GM12878 (cell line): ENCODE data around the gene RSBN1L. TPM values are rescaled to one million over a fixed set of nuclear protein-coding genes. Genes with fewer than 3 reads are reported as not detected.

Experiments
- ATAC-seq: fragments of 200-7000 bp; cut with Tn5 transposase; 3 replicates; pipeline ENCODE4 v1.9.1; 2020; ENCODE audit warnings: mild to moderate bottlenecking, moderate library complexity
- BruUV-seq: library from RNA; stranded (reverse); fragments of 400-500 nt; replicated peaks from 2 replicates; lab custom pipeline; 2021; lab: Mats Ljungman, UMichigan
- CTCF ChIA-PET: fragments of 300-600 bp; sonication (Branson Sonifier 250); formaldehyde crosslinking; extraction: SDS; loops from one replicate; lab custom pipeline; 2021; ENCODE audit warnings: inconsistent platforms; lab: Yijun Ruan, JAX
- POLR2A ChIA-PET: fragments of 350-600 bp; formaldehyde crosslinking; extraction: SDS; loops from one replicate; lab custom pipeline; 2021; ENCODE audit warnings: inconsistent platforms; lab: Charles Lee
- RAD21 ChIA-PET: fragments of 300-600 bp; sonication (Branson Sonifier 250); formaldehyde crosslinking; loops from one replicate; lab custom pipeline; 2023; ENCODE audit warnings: antibody characterized with exemption; ENCODE audit not compliant: unreplicated experiment; lab: Charles Lee
- SMC1A ChIA-PET: fragments of 300-600 bp; sonication (Branson Sonifier 250); formaldehyde crosslinking; loops from one replicate; lab custom pipeline; 2023; ENCODE audit not compliant: unreplicated experiment, uncharacterized antibody; lab: Charles Lee
- DNase-seq: peaks from one replicate; pipeline ENCODE4 v3.0.0-alpha.2; 2011; ENCODE audit warnings: low read depth, low spot score
- FAIRE-seq: peaks from 3 replicates; lab custom pipeline; 2011; peaks lifted over from hg19 to GRCh38; lab: Jason Lieb, UNC
- H2AFZ ChIP-seq: 2 replicates; pipeline ENCODE4 v1.6.0; 2011; ENCODE audit warnings: low read depth, low read length, control low read depth; ENCODE audit not compliant: control insufficient read depth
- H3K27ac ChIP-seq: 2 replicates; pipeline ENCODE4 v1.5.1; 2011; ENCODE audit warnings: control low read depth; ENCODE audit not compliant: control insufficient read depth, insufficient read depth
- H3K27me3 ChIP-seq, 2 experiments: replicated peaks in 1 of 2; 2 replicates each; pipeline versions ENCODE4 v1.6.0 to v1.6.1; 2011; ENCODE audit warnings: low read length in 1 of 2; ENCODE audit not compliant: control insufficient read depth in 2 of 2, insufficient read depth in 2 of 2
- H3K36me3 ChIP-seq, 2 experiments: 2 replicates each; pipeline ENCODE4 v1.5.1; 2011; ENCODE audit warnings: low read length in 1 of 2; ENCODE audit not compliant: control insufficient read depth in 2 of 2, insufficient read depth in 2 of 2
- H3K4me1 ChIP-seq: 2 replicates; pipeline ENCODE4 v1.6.1; 2011; ENCODE audit warnings: mild to moderate bottlenecking, low read length, moderate library complexity, mixed read lengths; ENCODE audit not compliant: control insufficient read depth, insufficient read depth
- H3K4me2 ChIP-seq: 2 replicates; pipeline ENCODE4 v1.6.0; 2011; ENCODE audit warnings: control low read depth; ENCODE audit not compliant: control insufficient read depth, insufficient read depth
- H3K4me3 ChIP-seq: fragments of 200-600 bp; sonication (generic); 2 replicates; pipeline ENCODE4 v1.5.1; 2016
- H3K79me2 ChIP-seq: 2 replicates; pipeline ENCODE4 v1.6.0; 2011; ENCODE audit warnings: low read length; ENCODE audit not compliant: control insufficient read depth, insufficient read depth
- H3K9ac ChIP-seq: 2 replicates; pipeline ENCODE4 v1.8.0; 2011; ENCODE audit warnings: low read length, control low read depth, mixed read lengths; ENCODE audit not compliant: control insufficient read depth, insufficient read depth
- H3K9me3 ChIP-seq: replicated peaks from 3 replicates; pipeline ENCODE4 v1.5.1; 2011; ENCODE audit warnings: mild to moderate bottlenecking, low read length; ENCODE audit not compliant: control insufficient read depth, insufficient read depth
- H4K20me1 ChIP-seq: 2 replicates; pipeline ENCODE4 v1.6.0; 2011; ENCODE audit not compliant: control insufficient read depth, insufficient read depth
- ATF7 ChIP-seq: fragments of 450-650 bp; IDR thresholded peaks from 2 replicates; pipeline ENCODE4 v1.6.1; 2016; ENCODE audit warnings: low read depth, mild to moderate bottlenecking
- BCL11A ChIP-seq: IDR thresholded peaks from 2 replicates; pipeline ENCODE4 v1.6.1; 2011; ENCODE audit warnings: low read depth, low read length
- BRCA1 ChIP-seq: IDR thresholded peaks from 2 replicates; pipeline ENCODE4 v1.6.1; 2011; ENCODE audit warnings: low read depth, low read length, improper control_type of control experiment
- CBX5 ChIP-seq: sonication (generic); IDR thresholded peaks from 2 replicates; pipeline ENCODE4 v1.6.1; 2016; ENCODE audit warnings: low read depth, moderate library complexity, mild to moderate bottlenecking, inconsistent platforms
- CEBPB ChIP-seq, 2 experiments: fragments of 150-350 bp in 1 of 2; IDR thresholded peaks; 2 replicates each; pipeline ENCODE4 v1.6.1; 2012 to 2014; ENCODE audit warnings: low read depth in 2 of 2, low read length in 2 of 2, borderline replicate concordance in 1 of 2, inconsistent platforms in 1 of 2
- FOXK2 ChIP-seq: fragments of 450-650 bp; IDR thresholded peaks from 2 replicates; pipeline ENCODE4 v1.6.1; 2017; ENCODE audit warnings: mild to moderate bottlenecking, moderate library complexity
- KLF5 ChIP-seq: fragments of 450-650 bp; IDR thresholded peaks from 2 replicates; pipeline ENCODE4 v1.6.1; 2014; ENCODE audit warnings: mild to moderate bottlenecking; ENCODE audit not compliant: partially characterized antibody
- MTA3 ChIP-seq: IDR thresholded peaks from 2 replicates; pipeline ENCODE4 v1.6.1; 2012; ENCODE audit warnings: low read length, inconsistent platforms, borderline replicate concordance
- MYC ChIP-seq: IDR thresholded peaks from 2 replicates; pipeline ENCODE4 v1.6.1; 2011; ENCODE audit warnings: mild to moderate bottlenecking, low read length, moderate library complexity, inconsistent platforms; ENCODE audit not compliant: insufficient read depth, insufficient replicate concordance, insufficient read length, severe bottlenecking
- NRF1 ChIP-seq: conservative IDR thresholded peaks from 2 replicates; pipeline ENCODE4 v1.6.1; 2011; ENCODE audit warnings: mild to moderate bottlenecking, low read depth, low read length, improper control_type of control experiment
- POLR2AphosphoS5 ChIP-seq: IDR thresholded peaks from 2 replicates; pipeline ENCODE4 v1.6.1; 2011; ENCODE audit warnings: mild to moderate bottlenecking, low read length, inconsistent platforms
- SIN3A ChIP-seq: IDR thresholded peaks from 2 replicates; pipeline ENCODE4 v1.6.1; 2012; ENCODE audit warnings: low read depth, low read length, improper control_type of control experiment
- SIX5 ChIP-seq: IDR thresholded peaks from 2 replicates; pipeline ENCODE4 v1.6.1; 2011; ENCODE audit warnings: mild to moderate bottlenecking, low read depth, low read length, moderate library complexity; ENCODE audit not compliant: severe bottlenecking
- TCF7 ChIP-seq: IDR thresholded peaks from 2 replicates; pipeline ENCODE4 v1.6.1; 2014; ENCODE audit warnings: antibody characterized with exemption, borderline replicate concordance
- ZBED1 ChIP-seq: IDR thresholded peaks from 2 replicates; pipeline ENCODE4 v1.6.1; 2016; ENCODE audit warnings: borderline replicate concordance
- ZBTB33 ChIP-seq: fragments of 450-650 bp; IDR thresholded peaks from 2 replicates; pipeline ENCODE4 v1.6.1; 2017; ENCODE audit warnings: mild to moderate bottlenecking
- ZZZ3 ChIP-seq: IDR thresholded peaks from 2 replicates; pipeline ENCODE4 v1.6.1; 2011; ENCODE audit warnings: low read depth; ENCODE audit not compliant: control insufficient read depth, insufficient read length
- WGBS: methylation state at CpG from one replicate; pipeline ENCODE4 v1.1.6; 2016; ENCODE audit warnings: low lambda C conversion rate; ENCODE audit not compliant: insufficient replicate concordance, insufficient coverage; ENCODE audit errors: missing lambda C conversion rate; 5-methylcytosine and 5-hydroxymethylcytosine counted together
- in situ Hi-C: fragments of 300-500 bp; cut with MboI; formaldehyde crosslinking; loops from 9 replicates; pipeline ENCODE4 v1.14.3; 2018; ENCODE audit warnings: mixed read lengths
- intact Hi-C: fragments of 100-400 bp; cut with micrococcal nuclease; formaldehyde crosslinking; loops from one replicate; pipeline ENCODE4 v1.14.2; 2022; ENCODE audit not compliant: unreplicated experiment
- polyA plus RNA-seq, 11 experiments: library from polyadenylated mRNA; depleted of rRNA in 4 of 11; unstranded in 6 of 11; stranded (reverse) in 5 of 11; fragments of >200 nt; fragmentation: Nextera tagmentation in 4 of 11; fragmentation: Illumina TruSeq in 1 of 11; extraction: Ambion mirVana in 4 of 11; extraction: Trizol in 1 of 11; gene quantifications; 1 replicate in 1 of 11; 2 replicates in 10 of 11; pipeline versions ENCODE4 v1.2.1 to v1.2.3, GENCODE V29; 2011 to 2016; ENCODE audit warnings: inconsistent platforms in 2 of 11, missing spikeins in 2 of 11, low read depth in 1 of 11
- total RNA-seq, 4 experiments: library from RNA; depleted of rRNA in 3 of 4; stranded (reverse); fragments of >200 nt in 3 of 4; fragmentation: Illumina TruSeq in 1 of 4; extraction: Trizol in 1 of 4; gene quantifications; 2 replicates each; pipeline versions ENCODE4 v1.2.1 to v1.2.3, GENCODE V29; 2013 to 2021

RSBN1L gene
- total and polyA plus RNA-seq, 10 of the 15 experiments (the other 5 are each of a cell fraction or from before 2014, with no cell fraction given): 4.5 to 23.7 (median 10.3) TPM

GRCh38 chr7:77690289-77690688 is 6.0 kb upstream of the RSBN1L start:
- H2AFZ ChIP-seq: no peak overlapping the region
- H3K4me2 ChIP-seq: no peak overlapping the region
- H3K4me1 ChIP-seq: peaks cover 7% of the 10 kb centered on the region; the same call in 1 of the 2 replicates
- in situ Hi-C loops: no loop called here
- no peaks in the 10 kb centered on the region for H3K36me3 ChIP-seq
- no peak overlapping the region for H3K27ac ChIP-seq
- 91% methylated on average over 8 of the region's 8 CpGs for WGBS
- DNase-seq: no peak
- RAD21 ChIA-PET: no interaction called here
- ATAC-seq: no peak
- POLR2A ChIA-PET: no interaction called here
- no peak overlapping the region for H3K4me3 ChIP-seq
- no peaks in the 10 kb centered on the region for H3K9me3 ChIP-seq
- no TSS peak for BruUV-seq
- SMC1A ChIA-PET: interaction anchor here (1.8 kb wide), 1 partner anchor 32 kb away, joined by 7 read pairs; no protein-coding TSS in a partner anchor
- peaks cover 7% of the 10 kb centered on the region for H3K79me2 ChIP-seq
- no peak for TF ChIP-seq CBX5
- no peak for TF ChIP-seq CEBPB (IDR thresholded peaks at IDR 0.05; ENCODE audit: borderline replicate concordance in 1 of 2, low read depth in 2 of 2, low read length in 2 of 2)
- no peak for TF ChIP-seq NRF1
- no peak for TF ChIP-seq FOXK2
- H3K9ac ChIP-seq: no peak overlapping the region
- no peaks in the 10 kb centered on the region for H3K27me3 ChIP-seq
- CTCF ChIA-PET: no interaction called here
- FAIRE-seq: no peak
- intact Hi-C loops: no loop called here
- H4K20me1 ChIP-seq: no peaks in the 10 kb centered on the region

GRCh38 chr7:77691892-77692491 is 4.3 kb upstream of the RSBN1L start:
- Histone ChIP-seq H3K27me3 (no peaks in the 10 kb centered on the region), H3K36me3 (no peaks in the 10 kb centered on the region), H3K4me1 (peaks cover 7% of the 10 kb centered on the region; the same call in 1 of the 2 replicates), H3K4me2 (no peak overlapping the region), H3K9me3 (no peaks in the 10 kb centered on the region), H3K79me2 (peaks cover 22% of the 10 kb centered on the region), H3K27ac (no peak overlapping the region), H4K20me1 (no peaks in the 10 kb centered on the region), H2AFZ (no peak overlapping the region), H3K4me3 (no peak overlapping the region), H3K9ac (no peak overlapping the region)
- in situ Hi-C loops (no loop called here), intact Hi-C loops (no loop called here)
- DNase-seq (no peak), ATAC-seq (no peak), FAIRE-seq (no peak)
- WGBS: 94% methylated on average over 10 of the region's 10 CpGs
- no TSS peak for BruUV-seq
- ChIA-PET RAD21 (no interaction called here), POLR2A (interaction anchor here (0.6 kb wide), 2 partner anchors 26 to 40 kb away, joined by 5 to 6 read pairs; no protein-coding TSS in a partner anchor), SMC1A (interaction anchor here (1.2 kb wide), 1 partner anchor 20 kb away, joined by 5 read pairs; no protein-coding TSS in a partner anchor), CTCF (no interaction called here)
- TF ChIP-seq ZBTB33: no peak
- TF ChIP-seq SIN3A: no peak
- TF ChIP-seq KLF5: no peak
- no peak for TF ChIP-seq BCL11A
- TF ChIP-seq ATF7: no peak
- no peak for TF ChIP-seq TCF7
- no peak for TF ChIP-seq SIX5
- TF ChIP-seq POLR2AphosphoS5: no peak
- TF ChIP-seq NRF1: no peak
- TF ChIP-seq BRCA1: no peak
- no peak for TF ChIP-seq MTA3
- no peak for TF ChIP-seq MYC
- TF ChIP-seq ZZZ3: no peak
- TF ChIP-seq ZBED1: no peak
